HCT116 (cell line): ENCODE data around the gene TBXAS1. TPM values are rescaled to one million over a fixed set of nuclear protein-coding genes. Genes with fewer than 3 reads are reported as not detected.

Source experiments
- ATAC-seq: fragments of 200-7000 bp; cut with Tn5 transposase; 2 replicates; pipeline ENCODE4 v1.9.1; 2020; ENCODE audit warnings: mild to moderate bottlenecking, moderate library complexity
- BruUV-seq: library from RNA; stranded (reverse); fragments of 400-500 nt; replicated peaks from 2 replicates; lab custom pipeline; 2021; lab: Mats Ljungman, UMichigan
- CTCF ChIA-PET: fragments of 300-600 bp; sonication (Branson Sonifier 250); formaldehyde crosslinking; loops from one replicate; lab custom pipeline; 2021; ENCODE audit warnings: antibody characterized with exemption; lab: Charles Lee
- POLR2A ChIA-PET: fragments of 300-600, 350-600 bp; sonication (Branson Sonifier 250); formaldehyde crosslinking; loops from one replicate; lab custom pipeline; 2021; ENCODE audit warnings: antibody characterized with exemption; lab: Charles Lee
- RAD21 ChIA-PET, 2 experiments: fragments of 300-600 bp; sonication (Branson Sonifier 250); formaldehyde crosslinking; loops; one replicate each; lab custom pipeline; 2023; ENCODE audit warnings: low total read pairs in 2 of 2; ENCODE audit not compliant: uncharacterized antibody in 2 of 2, unreplicated experiment in 2 of 2, low non-redundant PET in 1 of 2; lab: Charles Lee
- DNase-seq: peaks from one replicate; pipeline ENCODE4 v3.0.0-alpha.2; 2010; ENCODE audit warnings: low read depth, low spot score
- H2AFZ ChIP-seq: fragments of 200-600 bp; shearing (Covaris generic), sonication (generic); 2 replicates; pipeline ENCODE4 v1.6.1; 2017; ENCODE audit warnings: low read depth, mixed run types, mixed read lengths, antibody characterized with exemption, low read length; ENCODE audit not compliant: poor library complexity, severe bottlenecking
- H3K27ac ChIP-seq: 2 replicates; pipeline ENCODE4 v1.5.1; 2012; ENCODE audit warnings: low read depth, low read length
- H3K27me3 ChIP-seq: fragments of 200-600 bp; sonication (generic); 2 replicates; pipeline ENCODE4 v1.6.1; 2016; ENCODE audit warnings: mixed run types, low read length, mixed read lengths; ENCODE audit not compliant: insufficient read depth
- H3K36me3 ChIP-seq, 2 experiments: fragments of 200-500 bp in 1 of 2; fragments of 200-600 bp in 1 of 2; sonication (Bioruptor generic) in 1 of 2; sonication (generic) in 1 of 2; 2 replicates each; pipeline versions ENCODE4 v1.5.1 to v1.6.1; 2014 to 2016; ENCODE audit warnings: low read length in 2 of 2, inconsistent platforms in 1 of 2, mixed read lengths in 1 of 2, mixed run types in 1 of 2; ENCODE audit not compliant: insufficient read depth in 2 of 2, control insufficient read depth in 1 of 2
- H3K4me1 ChIP-seq, 2 experiments: fragments of 200-600 bp in 1 of 2; sonication (generic) in 1 of 2; 2 replicates each; pipeline versions ENCODE4 v1.5.1 to v1.6.1; 2012 to 2017; ENCODE audit warnings: low read length in 2 of 2, inconsistent platforms in 1 of 2, mild to moderate bottlenecking in 1 of 2, mixed read lengths in 1 of 2, mixed run types in 1 of 2, moderate library complexity in 1 of 2; ENCODE audit not compliant: insufficient read depth in 2 of 2, control insufficient read depth in 1 of 2
- H3K4me2 ChIP-seq: fragments of 200-600 bp; sonication (generic); 2 replicates; pipeline ENCODE4 v1.6.1; 2017; ENCODE audit warnings: mixed run types, low read length, mixed read lengths
- H3K4me3 ChIP-seq, 2 experiments: fragments of 200-600 bp in 1 of 2; sonication (generic) in 1 of 2; replicated peaks in 1 of 2; 2 replicates each; pipeline ENCODE4 v1.5.1; 2011 to 2016; ENCODE audit warnings: low read length in 2 of 2, control low read depth in 1 of 2, low read depth in 1 of 2, mild to moderate bottlenecking in 1 of 2, mixed read lengths in 1 of 2, mixed run types in 1 of 2
- H3K79me2 ChIP-seq: fragments of 200-600 bp; sonication (generic); 2 replicates; pipeline ENCODE4 v1.6.1; 2017; ENCODE audit warnings: mild to moderate bottlenecking, mixed run types, low read length, moderate library complexity, mixed read lengths; ENCODE audit not compliant: insufficient read depth
- H3K9ac ChIP-seq: fragments of 200-600 bp; sonication (generic); 2 replicates; pipeline ENCODE4 v1.6.1; 2016; ENCODE audit warnings: low read length, mixed read lengths
- H3K9me2 ChIP-seq: fragments of 200-600 bp; sonication (generic), shearing (Covaris generic); 2 replicates; pipeline ENCODE4 v1.6.1; 2017; ENCODE audit warnings: mixed run types, mild to moderate bottlenecking, moderate library complexity; ENCODE audit not compliant: insufficient read depth
- H3K9me3 ChIP-seq, 2 experiments: fragments of 200-500 bp in 1 of 2; fragments of 200-600 bp in 1 of 2; sonication (Bioruptor generic) in 1 of 2; sonication (generic) in 1 of 2; 2 replicates each; pipeline ENCODE4 v1.6.1; 2014 to 2017; ENCODE audit warnings: low read length in 2 of 2, mixed read lengths in 2 of 2, inconsistent platforms in 1 of 2, low read depth in 1 of 2, mild to moderate bottlenecking in 1 of 2, mixed run types in 1 of 2, moderate library complexity in 1 of 2; ENCODE audit not compliant: control insufficient read depth in 1 of 2, insufficient read depth in 1 of 2
- H4K20me1 ChIP-seq: fragments of 200-600 bp; sonication (generic), shearing (Covaris generic); 2 replicates; pipeline ENCODE4 v1.6.1; 2017; ENCODE audit warnings: mixed run types, mild to moderate bottlenecking, moderate library complexity; ENCODE audit not compliant: insufficient read depth
- CBX3 ChIP-seq: IDR thresholded peaks from 2 replicates; pipeline ENCODE4 v1.6.1; 2012; ENCODE audit warnings: low read depth
- CEBPB ChIP-seq: IDR thresholded peaks from 2 replicates; pipeline ENCODE4 v1.6.1; 2012; ENCODE audit warnings: low read depth
- EGR1 ChIP-seq: IDR thresholded peaks from 2 replicates; pipeline ENCODE4 v1.6.1; 2012; ENCODE audit warnings: low read depth
- EZH2 ChIP-seq: fragments of 200-600 bp; sonication (generic); IDR thresholded peaks from 2 replicates; pipeline ENCODE4 v1.6.1; 2017; ENCODE audit warnings: antibody characterized with exemption, mixed run types
- EZH2phosphoT487 ChIP-seq: fragments of 200-600 bp; IDR thresholded peaks from 2 replicates; pipeline ENCODE4 v1.6.1; 2018; ENCODE audit warnings: antibody characterized with exemption, borderline replicate concordance
- FOSL1 ChIP-seq: IDR thresholded peaks from 2 replicates; pipeline ENCODE4 v1.6.1; 2012; ENCODE audit warnings: low read depth
- POLR2A ChIP-seq: IDR thresholded peaks from 2 replicates; pipeline ENCODE4 v1.7.0; 2011; ENCODE audit warnings: borderline replicate concordance; ENCODE audit not compliant: insufficient read depth, insufficient read length; ENCODE audit errors: extremely low read depth
- POLR2AphosphoS5 ChIP-seq: IDR thresholded peaks from 2 replicates; pipeline ENCODE4 v1.6.1; 2011; ENCODE audit warnings: mild to moderate bottlenecking, low read depth, low read length, moderate library complexity
- RAD21 ChIP-seq: IDR thresholded peaks from 2 replicates; pipeline ENCODE4 v1.6.1; 2012; ENCODE audit warnings: low read depth, mild to moderate bottlenecking
- SIN3A ChIP-seq: IDR thresholded peaks from 2 replicates; pipeline ENCODE4 v1.6.1; 2012; ENCODE audit warnings: low read depth
- SP1 ChIP-seq: IDR thresholded peaks from 2 replicates; pipeline ENCODE4 v1.6.1; 2012; ENCODE audit warnings: low read depth
- SRF ChIP-seq: IDR thresholded peaks from 2 replicates; pipeline ENCODE4 v1.6.1; 2012; ENCODE audit warnings: low read depth
- TCF7L2 ChIP-seq: IDR thresholded peaks from 2 replicates; pipeline ENCODE4 v1.7.0; 2011; ENCODE audit warnings: borderline replicate concordance, inconsistent platforms; ENCODE audit not compliant: insufficient read depth, insufficient read length; ENCODE audit errors: extremely low read depth
- YY1 ChIP-seq: IDR thresholded peaks from 2 replicates; pipeline ENCODE4 v1.6.1; 2011; ENCODE audit warnings: low read length, low read depth, moderate library complexity, mild to moderate bottlenecking; ENCODE audit not compliant: insufficient replicate concordance; ENCODE audit errors: extremely low read depth
- intact Hi-C: fragments of 100-400 bp; cut with micrococcal nuclease; formaldehyde crosslinking; loops from 2 replicates; pipeline ENCODE4 v1.10.0; 2022
- total RNA-seq: library from RNA; stranded (reverse); gene quantifications from one replicate; pipeline ENCODE4 v1.2.1, GENCODE V29; 2021; ENCODE audit not compliant: unreplicated experiment
- TF ChIP-seq, protein P1 (sequence below): IDR thresholded peaks from 2 replicates; pipeline ENCODE4 v1.6.1; 2011; ENCODE audit warnings: mild to moderate bottlenecking, low read length, moderate library complexity; ENCODE audit not compliant: insufficient replicate concordance; ENCODE audit errors: extremely low read depth
- TF ChIP-seq, protein P2 (sequence below): IDR thresholded peaks from 2 replicates; pipeline ENCODE4 v1.6.1; 2012
- TF ChIP-seq, protein P3 (sequence below), 3 experiments: fragments of 200-600 bp in 1 of 3; sonication (generic) in 1 of 3; IDR thresholded peaks in 2 of 3; conservative IDR thresholded peaks in 1 of 3; 2 replicates each; pipeline ENCODE4 v1.5.1; 2012 to 2017; ENCODE audit warnings: low read depth in 2 of 3, low read length in 2 of 3, antibody characterized with exemption in 1 of 3, borderline replicate concordance in 1 of 3, control low read depth in 1 of 3, mild to moderate bottlenecking in 1 of 3, mixed read lengths in 1 of 3, mixed run types in 1 of 3, moderate library complexity in 1 of 3; ENCODE audit not compliant: insufficient read depth in 1 of 3
- TF ChIP-seq, protein P4 (sequence below): IDR thresholded peaks from 2 replicates; pipeline ENCODE4 v1.6.1; 2012; ENCODE audit warnings: low read depth
- TF ChIP-seq, protein P5 (sequence below): IDR thresholded peaks from 2 replicates; pipeline ENCODE4 v1.6.1; 2012

The TBXAS1 gene
- total RNA-seq, 1 experiment from 2014 or later, result 1.4 TPM

DNA sequence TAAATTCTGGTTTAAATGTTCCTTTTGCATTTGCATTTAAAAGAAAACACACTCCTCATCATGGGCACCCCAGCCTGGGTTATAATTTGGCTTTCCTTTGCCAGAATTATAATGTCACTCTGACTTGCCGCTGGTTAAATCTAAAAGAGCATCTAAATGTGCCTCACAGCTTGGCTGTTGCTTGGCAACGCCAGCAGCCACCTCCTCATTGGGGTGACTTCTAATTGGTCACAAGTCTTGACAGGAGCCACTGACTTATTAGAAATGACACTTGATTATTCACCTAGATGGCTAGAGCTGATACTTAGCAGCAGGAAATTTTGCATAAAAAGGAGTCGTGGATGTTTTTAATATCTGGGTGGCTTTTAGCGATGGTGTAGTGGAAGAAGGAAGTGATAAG, 114.3 kb downstream of the TBXAS1 start:
- POLR2A ChIA-PET, result no interaction called here
- DNase-seq (no peak), ATAC-seq (no peak)
- no peak overlapping the region for H3K4me3 ChIP-seq
- H3K9ac ChIP-seq, result no peak overlapping the region
- H3K4me1 ChIP-seq, result no peaks in the 10 kb centered on the region
- no peaks in the 10 kb centered on the region for H3K9me2 ChIP-seq
- CTCF ChIA-PET, result no interaction called here
- no TSS peak for BruUV-seq
- TF ChIP-seq FOSL1, result no peak
- TF ChIP-seq RAD21, result no peak
- no peak for TF ChIP-seq EZH2
- no peak for TF ChIP-seq SIN3A
- TF ChIP-seq, protein P1, sequence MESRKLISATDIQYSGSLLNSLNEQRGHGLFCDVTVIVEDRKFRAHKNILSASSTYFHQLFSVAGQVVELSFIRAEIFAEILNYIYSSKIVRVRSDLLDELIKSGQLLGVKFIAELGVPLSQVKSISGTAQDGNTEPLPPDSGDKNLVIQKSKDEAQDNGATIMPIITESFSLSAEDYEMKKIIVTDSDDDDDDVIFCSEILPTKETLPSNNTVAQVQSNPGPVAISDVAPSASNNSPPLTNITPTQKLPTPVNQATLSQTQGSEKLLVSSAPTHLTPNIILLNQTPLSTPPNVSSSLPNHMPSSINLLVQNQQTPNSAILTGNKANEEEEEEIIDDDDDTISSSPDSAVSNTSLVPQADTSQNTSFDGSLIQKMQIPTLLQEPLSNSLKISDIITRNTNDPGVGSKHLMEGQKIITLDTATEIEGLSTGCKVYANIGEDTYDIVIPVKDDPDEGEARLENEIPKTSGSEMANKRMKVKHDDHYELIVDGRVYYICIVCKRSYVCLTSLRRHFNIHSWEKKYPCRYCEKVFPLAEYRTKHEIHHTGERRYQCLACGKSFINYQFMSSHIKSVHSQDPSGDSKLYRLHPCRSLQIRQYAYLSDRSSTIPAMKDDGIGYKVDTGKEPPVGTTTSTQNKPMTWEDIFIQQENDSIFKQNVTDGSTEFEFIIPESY, result no peak
- TF ChIP-seq, protein P2, sequence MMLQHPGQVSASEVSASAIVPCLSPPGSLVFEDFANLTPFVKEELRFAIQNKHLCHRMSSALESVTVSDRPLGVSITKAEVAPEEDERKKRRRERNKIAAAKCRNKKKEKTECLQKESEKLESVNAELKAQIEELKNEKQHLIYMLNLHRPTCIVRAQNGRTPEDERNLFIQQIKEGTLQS, result no peak
- TF ChIP-seq POLR2AphosphoS5, result no peak
- TF ChIP-seq SP1, result no peak
- no peak for TF ChIP-seq EZH2phosphoT487
- no peak for TF ChIP-seq EGR1
- TF ChIP-seq CEBPB, result no peak
- TF ChIP-seq, protein P3, sequence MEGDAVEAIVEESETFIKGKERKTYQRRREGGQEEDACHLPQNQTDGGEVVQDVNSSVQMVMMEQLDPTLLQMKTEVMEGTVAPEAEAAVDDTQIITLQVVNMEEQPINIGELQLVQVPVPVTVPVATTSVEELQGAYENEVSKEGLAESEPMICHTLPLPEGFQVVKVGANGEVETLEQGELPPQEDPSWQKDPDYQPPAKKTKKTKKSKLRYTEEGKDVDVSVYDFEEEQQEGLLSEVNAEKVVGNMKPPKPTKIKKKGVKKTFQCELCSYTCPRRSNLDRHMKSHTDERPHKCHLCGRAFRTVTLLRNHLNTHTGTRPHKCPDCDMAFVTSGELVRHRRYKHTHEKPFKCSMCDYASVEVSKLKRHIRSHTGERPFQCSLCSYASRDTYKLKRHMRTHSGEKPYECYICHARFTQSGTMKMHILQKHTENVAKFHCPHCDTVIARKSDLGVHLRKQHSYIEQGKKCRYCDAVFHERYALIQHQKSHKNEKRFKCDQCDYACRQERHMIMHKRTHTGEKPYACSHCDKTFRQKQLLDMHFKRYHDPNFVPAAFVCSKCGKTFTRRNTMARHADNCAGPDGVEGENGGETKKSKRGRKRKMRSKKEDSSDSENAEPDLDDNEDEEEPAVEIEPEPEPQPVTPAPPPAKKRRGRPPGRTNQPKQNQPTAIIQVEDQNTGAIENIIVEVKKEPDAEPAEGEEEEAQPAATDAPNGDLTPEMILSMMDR (IDR thresholded peaks at IDR 0.05 in 2 of 3, conservative IDR thresholded peaks at IDR 0.05 in 1 of 3; ENCODE audit: borderline replicate concordance in 1 of 3, insufficient read depth in 1 of 3, low read depth in 2 of 3, low read length in 2 of 3), result no peak
- TF ChIP-seq, protein P4, sequence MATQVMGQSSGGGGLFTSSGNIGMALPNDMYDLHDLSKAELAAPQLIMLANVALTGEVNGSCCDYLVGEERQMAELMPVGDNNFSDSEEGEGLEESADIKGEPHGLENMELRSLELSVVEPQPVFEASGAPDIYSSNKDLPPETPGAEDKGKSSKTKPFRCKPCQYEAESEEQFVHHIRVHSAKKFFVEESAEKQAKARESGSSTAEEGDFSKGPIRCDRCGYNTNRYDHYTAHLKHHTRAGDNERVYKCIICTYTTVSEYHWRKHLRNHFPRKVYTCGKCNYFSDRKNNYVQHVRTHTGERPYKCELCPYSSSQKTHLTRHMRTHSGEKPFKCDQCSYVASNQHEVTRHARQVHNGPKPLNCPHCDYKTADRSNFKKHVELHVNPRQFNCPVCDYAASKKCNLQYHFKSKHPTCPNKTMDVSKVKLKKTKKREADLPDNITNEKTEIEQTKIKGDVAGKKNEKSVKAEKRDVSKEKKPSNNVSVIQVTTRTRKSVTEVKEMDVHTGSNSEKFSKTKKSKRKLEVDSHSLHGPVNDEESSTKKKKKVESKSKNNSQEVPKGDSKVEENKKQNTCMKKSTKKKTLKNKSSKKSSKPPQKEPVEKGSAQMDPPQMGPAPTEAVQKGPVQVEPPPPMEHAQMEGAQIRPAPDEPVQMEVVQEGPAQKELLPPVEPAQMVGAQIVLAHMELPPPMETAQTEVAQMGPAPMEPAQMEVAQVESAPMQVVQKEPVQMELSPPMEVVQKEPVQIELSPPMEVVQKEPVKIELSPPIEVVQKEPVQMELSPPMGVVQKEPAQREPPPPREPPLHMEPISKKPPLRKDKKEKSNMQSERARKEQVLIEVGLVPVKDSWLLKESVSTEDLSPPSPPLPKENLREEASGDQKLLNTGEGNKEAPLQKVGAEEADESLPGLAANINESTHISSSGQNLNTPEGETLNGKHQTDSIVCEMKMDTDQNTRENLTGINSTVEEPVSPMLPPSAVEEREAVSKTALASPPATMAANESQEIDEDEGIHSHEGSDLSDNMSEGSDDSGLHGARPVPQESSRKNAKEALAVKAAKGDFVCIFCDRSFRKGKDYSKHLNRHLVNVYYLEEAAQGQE, result no peak
- TF ChIP-seq POLR2A, result no peak
- TF ChIP-seq TCF7L2, result no peak
- no peak for TF ChIP-seq SRF
- TF ChIP-seq, protein P5, sequence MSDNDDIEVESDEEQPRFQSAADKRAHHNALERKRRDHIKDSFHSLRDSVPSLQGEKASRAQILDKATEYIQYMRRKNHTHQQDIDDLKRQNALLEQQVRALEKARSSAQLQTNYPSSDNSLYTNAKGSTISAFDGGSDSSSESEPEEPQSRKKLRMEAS, result no peak
- TF ChIP-seq CBX3, result no peak
- no peak for TF ChIP-seq YY1
- no peaks in the 10 kb centered on the region for H4K20me1 ChIP-seq
- H3K27ac ChIP-seq, result no peak overlapping the region
- H3K36me3 ChIP-seq, result no peaks in the 10 kb centered on the region
- H2AFZ ChIP-seq, result no peak overlapping the region
- H3K9me3 ChIP-seq, result no peaks in the 10 kb centered on the region
- no peaks in the 10 kb centered on the region for H3K79me2 ChIP-seq
- no peak overlapping the region for H3K4me2 ChIP-seq
- RAD21 ChIA-PET, result no interaction called here
- intact Hi-C loops, result no loop called here
- no peaks in the 10 kb centered on the region; the same call in none of the 2 replicates for H3K27me3 ChIP-seq
